Cardiac muscle cell (in vitro differentiated cells and primary cell): ENCODE measurements around the gene SRPK2. TPM values are rescaled to one million over a fixed set of nuclear protein-coding genes. Genes with fewer than 3 reads are reported as not detected.

Source experiments
- DNase-seq, 2 donors: peaks; one replicate each; pipeline versions ENCODE4 v3.0.0 to v3.0.0-alpha.2; 2010 to 2017; ENCODE audit warnings: low read depth in 1 of 2, low spot score in 1 of 2
- H3K27ac ChIP-seq: fragments of 200-600 bp; sonication (generic); 2 replicates; pipeline ENCODE4 v1.5.1; 2016
- H3K27me3 ChIP-seq: fragments of 200-600 bp; sonication (generic); 2 replicates; pipeline ENCODE4 v1.6.0; 2016; ENCODE audit warnings: control low read depth
- H3K36me3 ChIP-seq: fragments of 200-600 bp; sonication (generic); 2 replicates; pipeline ENCODE4 v1.5.1; 2016; ENCODE audit warnings: control low read depth
- H3K4me1 ChIP-seq: fragments of 200-600 bp; sonication (generic); 2 replicates; pipeline ENCODE4 v1.8.1; 2017; ENCODE audit warnings: low read depth, mild to moderate bottlenecking, mixed run types
- H3K4me3 ChIP-seq: fragments of 200-600 bp; sonication (generic); 2 replicates; pipeline ENCODE4 v1.5.1; 2016; ENCODE audit warnings: mild to moderate bottlenecking
- H3K9me3 ChIP-seq: fragments of 200-600 bp; sonication (generic); 2 replicates; pipeline ENCODE4 v1.5.1; 2017; ENCODE audit warnings: low read depth, mild to moderate bottlenecking, control low read depth
- polyA plus RNA-seq: library from polyadenylated mRNA; unstranded; fragments of >200 nt; fragmentation: Nextera tagmentation; extraction: Ambion mirVana; gene quantifications from 2 replicates; pipeline ENCODE4 v1.2.1, GENCODE V29; 2016
- total RNA-seq: library from RNA; depleted of rRNA; stranded (reverse); fragments of >200 nt; gene quantifications from 2 replicates; pipeline ENCODE4 v1.2.3, GENCODE V29; 2016
- TF ChIP-seq, protein P1 (sequence below): IDR thresholded peaks from 2 replicates; pipeline ENCODE4 v1.5.1; 2012; ENCODE audit warnings: low read depth, mild to moderate bottlenecking, low read length

The SRPK2 gene
- total and polyA plus RNA-seq, 2 experiments from 2014 or later: 35.4 to 37.1 TPM

DNA sequence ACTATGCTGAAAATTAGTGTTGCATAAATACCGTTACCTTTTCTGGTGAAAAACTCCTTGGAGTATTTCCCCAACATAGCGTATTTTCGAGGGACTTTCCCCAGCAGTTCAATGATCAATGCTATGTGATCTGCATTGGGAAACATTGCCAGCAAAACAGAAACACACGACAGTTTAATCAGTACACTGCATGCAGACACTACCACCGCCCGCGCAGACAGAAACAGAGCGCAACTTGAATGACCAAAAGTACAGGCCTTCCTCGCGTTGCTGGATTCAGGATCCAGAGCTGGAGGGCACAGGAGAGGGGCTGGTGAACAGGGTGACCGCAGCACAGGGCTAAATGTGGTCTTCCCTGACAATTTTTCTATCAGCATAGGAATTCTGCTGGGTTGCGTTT is 263.0 kb downstream of the SRPK2 start:
- no peak overlapping the region for H3K4me3 ChIP-seq
- DNase-seq: no peak
- H3K27me3 ChIP-seq: no peaks in the 10 kb centered on the region
- no peaks in the 10 kb centered on the region for H3K36me3 ChIP-seq
- TF ChIP-seq, protein P1, sequence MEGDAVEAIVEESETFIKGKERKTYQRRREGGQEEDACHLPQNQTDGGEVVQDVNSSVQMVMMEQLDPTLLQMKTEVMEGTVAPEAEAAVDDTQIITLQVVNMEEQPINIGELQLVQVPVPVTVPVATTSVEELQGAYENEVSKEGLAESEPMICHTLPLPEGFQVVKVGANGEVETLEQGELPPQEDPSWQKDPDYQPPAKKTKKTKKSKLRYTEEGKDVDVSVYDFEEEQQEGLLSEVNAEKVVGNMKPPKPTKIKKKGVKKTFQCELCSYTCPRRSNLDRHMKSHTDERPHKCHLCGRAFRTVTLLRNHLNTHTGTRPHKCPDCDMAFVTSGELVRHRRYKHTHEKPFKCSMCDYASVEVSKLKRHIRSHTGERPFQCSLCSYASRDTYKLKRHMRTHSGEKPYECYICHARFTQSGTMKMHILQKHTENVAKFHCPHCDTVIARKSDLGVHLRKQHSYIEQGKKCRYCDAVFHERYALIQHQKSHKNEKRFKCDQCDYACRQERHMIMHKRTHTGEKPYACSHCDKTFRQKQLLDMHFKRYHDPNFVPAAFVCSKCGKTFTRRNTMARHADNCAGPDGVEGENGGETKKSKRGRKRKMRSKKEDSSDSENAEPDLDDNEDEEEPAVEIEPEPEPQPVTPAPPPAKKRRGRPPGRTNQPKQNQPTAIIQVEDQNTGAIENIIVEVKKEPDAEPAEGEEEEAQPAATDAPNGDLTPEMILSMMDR: no peak
- no peaks in the 10 kb centered on the region for H3K4me1 ChIP-seq
- no peaks in the 10 kb centered on the region for H3K9me3 ChIP-seq
- H3K27ac ChIP-seq: no peak overlapping the region

GRCh38 chr7:105122619-105123018 is 266.1 kb downstream of the SRPK2 start:
- H3K4me3 ChIP-seq: no peak overlapping the region
- TF ChIP-seq, protein P1: no peak
- no peaks in the 10 kb centered on the region for H3K4me1 ChIP-seq
- DNase-seq: no peak
- H3K9me3 ChIP-seq: no peaks in the 10 kb centered on the region
- H3K36me3 ChIP-seq: peaks cover 3% of the 10 kb centered on the region
- H3K27me3 ChIP-seq: no peaks in the 10 kb centered on the region
- no peak overlapping the region for H3K27ac ChIP-seq

GRCh38 chr7:105118612-105119600 is 269.8 kb downstream of the SRPK2 start:
- no peaks in the 10 kb centered on the region for H3K27me3 ChIP-seq
- H3K36me3 ChIP-seq: peaks cover 27% of the 10 kb centered on the region
- no peaks in the 10 kb centered on the region for H3K9me3 ChIP-seq
- peak overlapping the region; percentile 26 for H3K27ac ChIP-seq
- no peaks in the 10 kb centered on the region for H3K4me1 ChIP-seq
- no peak overlapping the region for H3K4me3 ChIP-seq
- no peak for DNase-seq
- TF ChIP-seq, protein P1: no peak

GRCh38 chr7:105112440-105113418 is 276.0 kb downstream of the SRPK2 start:
- Histone ChIP-seq H3K4me1 (no peaks in the 10 kb centered on the region), H3K27ac (peak overlapping the region; percentile 73), H3K36me3 (peaks cover 83% of the 10 kb centered on the region), H3K9me3 (no peaks in the 10 kb centered on the region), H3K4me3 (no peak overlapping the region), H3K27me3 (no peaks in the 10 kb centered on the region)
- TF ChIP-seq, protein P1: no peak
- no peak for DNase-seq

GRCh38 chr7:105107458-105107857 is 281.3 kb downstream of the SRPK2 start:
- Histone ChIP-seq H3K27me3 (no peaks in the 10 kb centered on the region), H3K27ac (no peak overlapping the region), H3K9me3 (no peaks in the 10 kb centered on the region), H3K4me1 (no peaks in the 10 kb centered on the region), H3K36me3 (peaks cover 91% of the 10 kb centered on the region), H3K4me3 (no peak overlapping the region)
- TF ChIP-seq, protein P1: no peak
- DNase-seq: no peak
